Adipocyte (in vitro differentiated cells): Measurements from ENCODE around the gene CELA2A.

ENCODE experiments used
- DNase-seq: peaks from one replicate; pipeline ENCODE4 v3.0.0-alpha.2; 2015; ENCODE audit warnings: low read depth
- H3K27me3 ChIP-seq: replicated peaks from 2 replicates; pipeline ENCODE4 v1.7.0; 2013; ENCODE audit warnings: mild to moderate bottlenecking, low read length, moderate library complexity; ENCODE audit not compliant: control insufficient read depth, insufficient read depth
- H3K36me3 ChIP-seq: 2 replicates; pipeline ENCODE4 v1.7.0; 2013; ENCODE audit warnings: low read length, mild to moderate bottlenecking, moderate library complexity; ENCODE audit not compliant: control insufficient read depth, insufficient read depth, severe bottlenecking
- H3K4me1 ChIP-seq: 2 replicates; pipeline ENCODE4 v1.7.0; 2013; ENCODE audit warnings: mild to moderate bottlenecking, low read length, moderate library complexity; ENCODE audit not compliant: control insufficient read depth, insufficient read depth
- H3K4me3 ChIP-seq: 2 replicates; pipeline ENCODE4 v1.7.0; 2013; ENCODE audit warnings: mild to moderate bottlenecking, low read length, moderate library complexity
- H3K9ac ChIP-seq: 2 replicates; pipeline ENCODE4 v1.7.0; 2013; ENCODE audit warnings: mild to moderate bottlenecking, low read length, moderate library complexity
- H3K9me3 ChIP-seq: 2 replicates; pipeline ENCODE4 v1.7.0; 2013; ENCODE audit warnings: mild to moderate bottlenecking, low read length, moderate library complexity; ENCODE audit not compliant: control insufficient read depth

CELA2A gene

DNA sequence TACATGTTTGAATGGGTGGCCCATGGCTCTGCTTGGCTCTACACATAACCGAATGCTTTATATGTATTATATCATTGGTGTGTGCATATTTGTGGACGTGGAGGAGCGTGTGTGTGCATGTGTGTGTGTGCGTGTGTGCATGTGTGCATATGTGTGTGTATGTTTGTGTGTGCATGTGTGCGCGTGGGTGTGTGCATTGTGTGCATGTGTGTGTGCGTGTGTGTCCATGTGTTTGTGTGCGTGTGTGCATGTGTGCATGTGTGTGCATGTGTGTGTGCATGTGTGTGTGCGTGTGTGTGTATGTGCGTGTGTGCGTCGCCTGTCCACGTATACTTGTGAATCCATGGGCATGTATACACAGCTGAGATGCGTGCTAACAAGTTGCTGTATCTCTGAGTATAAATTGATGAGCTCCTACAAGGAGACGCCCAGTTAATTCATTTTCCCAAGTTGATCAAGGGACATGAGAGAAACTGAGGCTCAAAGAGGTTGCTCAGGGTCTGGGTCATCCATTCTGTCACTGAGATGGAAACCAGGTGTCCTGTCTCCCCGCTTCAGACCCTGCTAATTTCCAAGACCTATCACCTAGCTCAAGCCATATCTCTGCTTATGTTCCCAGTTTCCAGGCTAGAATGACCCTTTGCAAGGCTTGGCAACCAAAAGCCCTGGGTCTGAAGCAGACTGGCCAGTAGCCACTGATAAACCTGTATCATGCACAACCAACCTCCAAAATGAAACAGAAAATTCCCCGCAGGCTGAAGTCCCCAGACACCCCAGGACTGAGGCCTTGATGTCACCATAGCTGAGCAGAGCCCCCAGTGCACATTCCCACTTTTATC is 21.1 kb upstream of the CELA2A start:
- H3K36me3 ChIP-seq: no peaks in the 10 kb centered on the region
- peaks cover 10% of the 10 kb centered on the region for H3K4me1 ChIP-seq
- no peaks in the 10 kb centered on the region for H3K27me3 ChIP-seq
- no peak overlapping the region for H3K4me3 ChIP-seq
- DNase-seq: no peak
- no peaks in the 10 kb centered on the region for H3K9me3 ChIP-seq
- no peak overlapping the region for H3K9ac ChIP-seq

DNA sequence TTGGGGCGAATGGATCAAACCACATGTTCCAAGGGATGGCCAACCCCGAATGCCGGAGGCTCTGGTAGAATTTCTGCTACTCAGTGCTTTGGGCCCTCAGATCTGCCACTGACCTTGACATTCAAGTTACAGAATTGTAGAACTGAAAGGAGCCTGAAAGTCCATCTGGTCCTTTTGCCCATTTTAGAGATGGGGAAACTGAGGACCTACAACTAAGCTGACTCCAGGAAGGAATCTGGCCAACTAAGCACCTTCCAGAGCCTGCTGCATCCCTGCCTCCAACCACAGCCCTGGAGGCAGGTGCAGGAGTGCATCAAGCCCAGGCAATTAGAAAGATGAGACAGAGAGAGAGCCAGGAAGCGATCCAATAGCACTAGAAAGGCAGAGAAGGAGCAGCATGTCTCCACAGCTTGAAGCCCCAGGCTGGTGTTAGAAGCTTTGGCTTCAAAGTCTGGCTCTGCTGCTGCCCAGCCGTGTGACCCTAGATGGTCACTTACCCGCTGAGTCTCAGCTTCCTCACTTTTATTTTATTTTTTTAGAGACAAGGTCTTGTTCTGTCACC is 19.6 kb upstream of the CELA2A start:
- Histone ChIP-seq H3K4me1 (peaks cover 10% of the 10 kb centered on the region), H3K36me3 (no peaks in the 10 kb centered on the region)
- DNase-seq: no peak

DNA sequence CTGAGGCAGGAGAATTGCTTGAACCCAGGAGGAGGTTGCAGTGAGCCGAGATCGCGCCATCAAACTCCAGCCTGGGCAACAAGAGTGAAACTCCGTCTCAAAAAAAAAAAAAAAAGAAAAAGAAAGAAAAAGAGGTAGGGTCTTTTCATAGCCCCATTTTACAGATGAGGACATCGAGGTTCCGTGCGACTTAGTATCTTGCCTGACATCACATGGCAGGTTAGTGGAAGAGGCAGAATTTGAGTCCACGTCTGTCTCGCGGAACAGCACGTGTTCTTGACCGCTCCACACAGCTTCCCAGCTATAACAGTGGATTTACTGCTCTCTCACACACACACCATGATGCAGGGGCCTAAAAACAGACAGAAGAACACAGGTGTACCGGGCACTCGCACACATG is 17.2 kb upstream of the CELA2A start:
- Histone ChIP-seq H3K4me1 (peaks cover 10% of the 10 kb centered on the region), H3K27me3 (peaks cover 19% of the 10 kb centered on the region), H3K9me3 (no peaks in the 10 kb centered on the region), H3K36me3 (no peaks in the 10 kb centered on the region), H3K4me3 (no peak overlapping the region), H3K9ac (no peak overlapping the region)
- no peak for DNase-seq

More for the DNA sequence above, 19.6 kb upstream of the CELA2A start:
- no peaks in the 10 kb centered on the region for H3K9me3 ChIP-seq
- no peak overlapping the region for H3K4me3 ChIP-seq
- H3K9ac ChIP-seq: no peak overlapping the region
- peaks cover 2% of the 10 kb centered on the region for H3K27me3 ChIP-seq

DNA sequence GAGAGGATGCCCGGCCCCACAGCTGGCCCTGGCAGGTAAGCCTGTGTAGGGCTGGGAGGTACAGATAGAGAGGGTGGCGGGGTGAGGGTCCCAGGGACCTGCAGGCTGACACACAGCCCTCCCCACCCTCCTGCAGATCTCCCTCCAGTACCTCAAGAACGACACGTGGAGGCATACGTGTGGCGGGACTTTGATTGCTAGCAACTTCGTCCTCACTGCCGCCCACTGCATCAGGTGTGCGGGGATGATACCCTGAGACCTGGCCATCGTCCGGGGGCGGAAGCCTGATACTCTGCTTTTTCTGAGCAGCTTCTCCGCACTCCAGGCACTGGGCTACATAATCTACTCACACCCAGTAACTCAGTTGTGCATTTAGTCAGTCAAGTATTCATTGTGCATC is 16.2 kb upstream of the CELA2A start:
- Histone ChIP-seq H3K36me3 (no peaks in the 10 kb centered on the region), H3K9ac (no peak overlapping the region), H3K4me1 (peaks cover 3% of the 10 kb centered on the region), H3K4me3 (no peak overlapping the region), H3K27me3 (peaks cover 24% of the 10 kb centered on the region), H3K9me3 (no peaks in the 10 kb centered on the region)
- DNase-seq: no peak

DNA sequence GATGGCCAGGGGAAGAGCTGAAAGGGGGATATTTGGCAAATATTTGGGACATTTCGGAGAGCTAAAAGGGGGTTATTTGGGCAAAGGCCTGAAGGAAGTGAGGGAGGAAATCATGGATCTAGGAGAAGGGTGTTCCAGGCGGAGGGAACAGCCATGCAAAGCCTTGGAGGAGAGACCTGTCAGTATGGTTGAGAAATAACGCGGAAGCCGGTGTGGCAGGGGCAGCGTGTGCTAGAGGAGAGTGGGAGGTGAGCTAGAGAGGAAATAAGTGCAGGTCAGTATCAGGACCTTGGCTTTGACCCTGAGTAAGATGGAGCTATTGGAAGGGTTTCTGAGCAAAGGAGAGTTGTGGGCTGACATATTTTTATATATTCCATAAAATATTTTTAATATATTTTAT is 15.3 kb upstream of the CELA2A start:
- H3K27me3 ChIP-seq: peaks cover 24% of the 10 kb centered on the region
- no peaks in the 10 kb centered on the region for H3K9me3 ChIP-seq
- H3K4me3 ChIP-seq: no peak overlapping the region
- no peak overlapping the region for H3K9ac ChIP-seq
- H3K36me3 ChIP-seq: no peaks in the 10 kb centered on the region
- DNase-seq: no peak
- no peaks in the 10 kb centered on the region for H3K4me1 ChIP-seq

DNA sequence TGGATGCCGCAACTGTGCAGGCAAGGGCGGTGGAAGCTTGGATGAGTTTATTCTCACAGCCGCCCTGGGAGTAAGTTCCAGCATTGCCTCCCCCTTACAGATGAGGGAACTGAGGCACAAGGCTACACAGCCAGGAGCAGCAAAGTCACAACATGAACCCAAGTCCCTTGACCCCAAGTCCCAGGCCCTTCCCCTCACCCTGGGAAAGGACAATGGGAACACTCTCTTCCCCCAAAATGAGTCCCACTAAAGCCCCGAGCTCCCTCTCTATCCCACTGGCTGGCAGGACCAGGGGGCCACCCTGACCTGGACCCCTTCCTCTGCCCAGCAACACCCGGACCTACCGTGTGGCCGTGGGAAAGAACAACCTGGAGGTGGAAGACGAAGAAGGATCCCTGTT is 14.4 kb upstream of the CELA2A start:
- H3K4me3 ChIP-seq: no peak overlapping the region
- peaks cover 26% of the 10 kb centered on the region for H3K27me3 ChIP-seq
- H3K36me3 ChIP-seq: no peaks in the 10 kb centered on the region
- no peaks in the 10 kb centered on the region for H3K4me1 ChIP-seq
- DNase-seq: no peak
- no peak overlapping the region for H3K9ac ChIP-seq
- H3K9me3 ChIP-seq: no peaks in the 10 kb centered on the region

DNA sequence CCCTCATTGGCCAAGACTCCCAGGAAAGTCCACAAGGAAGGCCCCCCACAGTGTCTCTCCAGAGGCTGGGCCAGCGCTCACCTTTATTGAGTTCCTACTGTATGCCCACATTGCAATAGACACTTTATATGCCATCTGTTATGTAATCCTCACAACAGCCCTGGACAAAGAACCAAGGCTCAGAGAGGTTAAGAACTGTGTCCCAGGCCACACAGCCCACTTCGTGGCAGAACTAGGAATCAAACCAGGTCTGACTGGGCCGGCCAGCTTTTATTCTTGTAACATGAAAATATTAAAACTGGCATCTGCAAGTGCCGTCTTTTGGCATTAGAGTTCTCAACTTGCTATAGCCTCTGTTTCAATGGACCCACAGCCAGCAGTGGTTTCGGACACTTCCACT is 13.8 kb upstream of the CELA2A start:
- H3K9me3 ChIP-seq: no peaks in the 10 kb centered on the region
- peaks cover 32% of the 10 kb centered on the region for H3K27me3 ChIP-seq
- no peaks in the 10 kb centered on the region for H3K36me3 ChIP-seq
- H3K4me3 ChIP-seq: no peak overlapping the region
- no peaks in the 10 kb centered on the region for H3K4me1 ChIP-seq
- no peak for DNase-seq
- H3K9ac ChIP-seq: no peak overlapping the region

DNA sequence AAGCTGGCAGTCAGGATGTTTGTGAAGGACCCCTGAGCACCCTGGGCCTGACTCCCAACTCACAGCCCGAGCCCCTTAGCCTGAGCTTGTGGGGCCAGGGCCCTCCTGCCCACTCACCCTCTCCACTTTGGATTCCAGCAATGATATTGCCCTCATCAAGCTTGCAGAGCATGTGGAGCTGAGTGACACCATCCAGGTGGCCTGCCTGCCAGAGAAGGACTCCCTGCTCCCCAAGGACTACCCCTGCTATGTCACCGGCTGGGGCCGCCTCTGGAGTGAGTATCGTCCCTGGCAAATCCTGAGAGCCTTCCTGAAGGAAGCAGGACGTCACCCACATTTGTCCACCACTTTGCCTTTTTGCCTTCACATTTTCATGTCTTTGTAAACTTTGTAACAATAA is 13.3 kb upstream of the CELA2A start:
- Histone ChIP-seq H3K36me3 (no peaks in the 10 kb centered on the region), H3K9me3 (no peaks in the 10 kb centered on the region), H3K4me3 (no peak overlapping the region), H3K27me3 (peaks cover 33% of the 10 kb centered on the region), H3K9ac (no peak overlapping the region), H3K4me1 (no peaks in the 10 kb centered on the region)
- DNase-seq: no peak

DNA sequence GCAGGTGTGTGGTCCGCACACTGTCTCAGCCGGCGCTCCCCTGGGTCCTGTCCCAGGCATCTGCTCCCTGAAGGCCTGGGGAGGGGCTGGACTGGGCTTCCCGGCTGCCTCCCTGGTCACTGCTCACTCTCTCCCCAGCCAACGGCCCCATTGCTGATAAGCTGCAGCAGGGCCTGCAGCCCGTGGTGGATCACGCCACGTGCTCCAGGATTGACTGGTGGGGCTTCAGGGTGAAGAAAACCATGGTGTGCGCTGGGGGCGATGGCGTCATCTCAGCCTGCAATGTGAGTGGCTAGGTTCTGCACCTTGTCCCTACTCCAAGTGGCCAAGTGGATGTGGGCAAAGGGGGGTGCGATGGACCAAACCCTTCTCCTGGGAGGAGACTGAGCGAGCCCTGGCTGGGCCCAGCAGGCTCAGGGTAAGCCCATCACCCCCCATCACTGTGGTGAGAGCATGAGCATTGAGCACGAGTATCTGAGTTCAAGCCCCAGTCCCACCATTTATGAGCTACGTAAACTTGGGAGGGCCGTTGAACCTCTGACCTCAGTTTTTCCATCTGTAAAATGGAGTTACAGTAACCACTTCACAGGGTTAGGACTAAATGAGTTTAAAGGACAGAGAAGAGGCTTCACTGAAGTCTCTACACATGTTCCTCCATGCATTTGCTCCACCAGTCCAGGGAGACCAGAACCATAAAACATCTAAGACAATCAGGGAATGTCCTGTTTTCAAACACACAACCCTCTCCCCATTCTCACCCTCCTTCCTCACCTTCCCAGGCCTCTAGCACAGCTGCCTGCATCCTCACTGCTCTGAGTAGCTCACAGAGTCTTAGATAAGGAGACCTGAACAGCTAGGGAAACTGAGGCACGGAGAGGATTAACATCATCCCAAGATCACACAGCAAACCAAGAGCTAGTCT is 11.8 kb upstream of the CELA2A start:
- Histone ChIP-seq H3K36me3 (no peaks in the 10 kb centered on the region), H3K27me3 (peaks cover 36% of the 10 kb centered on the region), H3K9me3 (no peaks in the 10 kb centered on the region), H3K9ac (no peak overlapping the region), H3K4me3 (no peak overlapping the region), H3K4me1 (no peaks in the 10 kb centered on the region)
- DNase-seq: no peak

DNA sequence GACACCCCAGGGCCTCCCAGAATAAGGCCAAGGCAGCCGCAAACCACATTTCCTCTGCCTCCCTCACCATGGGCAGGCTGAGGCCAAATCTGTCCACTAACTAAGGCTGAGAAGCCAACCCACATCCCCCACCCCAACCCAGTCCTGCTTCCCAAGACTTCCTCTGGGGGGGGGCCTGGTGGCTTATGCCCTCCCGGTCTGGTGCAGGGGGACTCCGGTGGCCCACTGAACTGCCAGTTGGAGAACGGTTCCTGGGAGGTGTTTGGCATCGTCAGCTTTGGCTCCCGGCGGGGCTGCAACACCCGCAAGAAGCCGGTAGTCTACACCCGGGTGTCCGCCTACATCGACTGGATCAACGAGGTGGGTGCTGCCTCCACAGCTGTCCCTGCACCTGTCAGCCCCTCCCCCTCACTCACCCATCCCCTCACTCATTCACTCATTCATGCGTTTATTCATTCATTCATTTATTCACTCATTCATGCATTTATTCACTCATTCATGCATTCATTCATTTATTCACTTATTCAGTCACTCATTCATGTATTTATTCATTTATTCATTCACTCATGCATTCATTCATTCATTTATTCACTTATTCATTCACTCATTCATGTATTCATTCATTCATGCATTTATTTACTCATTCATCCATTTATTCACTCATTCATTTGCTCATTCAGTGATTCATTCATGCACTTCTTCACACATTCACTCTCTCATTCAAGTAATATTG is 11.0 kb upstream of the CELA2A start:
- DNase-seq: no peak
- no peak overlapping the region for H3K9ac ChIP-seq
- H3K36me3 ChIP-seq: no peaks in the 10 kb centered on the region
- no peak overlapping the region for H3K4me3 ChIP-seq
- H3K4me1 ChIP-seq: no peaks in the 10 kb centered on the region
- H3K27me3 ChIP-seq: peaks cover 36% of the 10 kb centered on the region
- H3K9me3 ChIP-seq: no peaks in the 10 kb centered on the region

DNA sequence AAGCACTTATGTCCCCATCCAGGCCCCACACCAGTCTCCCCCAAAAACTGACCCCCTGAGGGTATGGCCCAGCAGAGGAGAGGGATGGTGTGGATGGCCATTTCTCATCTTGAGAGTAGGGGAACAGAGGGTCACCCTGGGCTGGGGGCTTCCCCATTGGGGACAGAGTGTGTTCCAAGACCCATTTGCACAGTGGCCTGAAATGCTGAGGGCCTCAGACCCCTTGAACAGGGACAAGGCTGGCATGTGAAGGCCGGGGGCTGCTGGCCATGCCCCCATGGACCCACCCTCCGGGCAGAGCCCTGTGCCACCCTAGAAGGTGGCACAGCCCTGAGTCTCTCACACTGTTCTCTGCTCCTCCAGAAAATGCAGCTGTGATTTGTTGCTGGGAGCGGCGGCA is 10.3 kb upstream of the CELA2A start:
- Histone ChIP-seq H3K4me3 (no peak overlapping the region), H3K4me1 (no peaks in the 10 kb centered on the region), H3K9me3 (no peaks in the 10 kb centered on the region), H3K9ac (no peak overlapping the region), H3K27me3 (peaks cover 36% of the 10 kb centered on the region), H3K36me3 (no peaks in the 10 kb centered on the region)
- no peak for DNase-seq
